CD14-positive monocyte (primary cell): ENCODE data around the gene SPRR2G. TPM values are rescaled to one million over a fixed set of nuclear protein-coding genes. Genes with fewer than 3 reads are reported as not detected.

Experiments
- DNase-seq, 3 donors: peaks; one replicate each; pipeline ENCODE4 v3.0.0-alpha.2; 2011 to 2022
- H2AFZ ChIP-seq: 2 replicates; pipeline ENCODE4 v1.6.0; 2012; ENCODE audit warnings: mild to moderate bottlenecking, low read depth, low read length, inconsistent platforms; ENCODE audit not compliant: insufficient read depth, poor library complexity, severe bottlenecking
- H3K27ac ChIP-seq, 2 donors: 1 replicate in 1 of 2; 2 replicates in 1 of 2; pipeline ENCODE4 v1.5.1; 2012 to 2013; ENCODE audit warnings: low read length in 2 of 2, control low read depth in 1 of 2, inconsistent platforms in 1 of 2, low read depth in 1 of 2, mild to moderate bottlenecking in 1 of 2
- H3K27me3 ChIP-seq, 2 donors: one replicate each; pipeline versions ENCODE4 v1.6.0 to v1.6.1; 2011 to 2013; ENCODE audit warnings: low read length in 2 of 2; ENCODE audit not compliant: control insufficient read depth in 2 of 2, insufficient read depth in 2 of 2
- H3K36me3 ChIP-seq, 2 donors: replicated peaks in 1 of 2; 1 replicate in 1 of 2; 2 replicates in 1 of 2; pipeline versions ENCODE4 v1.5.1 to v1.6.1; 2012 to 2013; ENCODE audit warnings: low read length in 2 of 2, control low read depth in 1 of 2, inconsistent platforms in 1 of 2, mild to moderate bottlenecking in 1 of 2; ENCODE audit not compliant: insufficient read depth in 2 of 2, control insufficient read depth in 1 of 2
- H3K4me1 ChIP-seq, 2 donors: 1 replicate in 1 of 2; 2 replicates in 1 of 2; pipeline versions ENCODE4 v1.5.1 to v1.6.1; 2012 to 2013; ENCODE audit warnings: low read length in 2 of 2, control low read depth in 1 of 2, inconsistent platforms in 1 of 2, mild to moderate bottlenecking in 1 of 2, moderate library complexity in 1 of 2; ENCODE audit not compliant: insufficient read depth in 2 of 2, control insufficient read depth in 1 of 2
- H3K4me2 ChIP-seq: replicated peaks from 2 replicates; pipeline ENCODE3; 2012; ENCODE audit warnings: low read length, moderate library complexity, mild to moderate bottlenecking; ENCODE audit not compliant: poor library complexity, severe bottlenecking; ENCODE audit errors: extremely low read depth
- H3K4me3 ChIP-seq, 3 experiments: fragments of 200-600 bp in 1 of 3; sonication (generic) in 1 of 3; replicated peaks in 1 of 3; 1 replicate in 2 of 3; 2 replicates in 1 of 3; pipeline ENCODE4 v1.5.1; 2011 to 2013; ENCODE audit warnings: low read length in 3 of 3, mild to moderate bottlenecking in 3 of 3, control low read depth in 2 of 3, low read depth in 2 of 3, inconsistent platforms in 1 of 3, moderate library complexity in 1 of 3
- H3K79me2 ChIP-seq: 2 replicates; pipeline ENCODE4 v1.6.0; 2012; ENCODE audit warnings: mild to moderate bottlenecking, control low read depth, inconsistent platforms, low read length, moderate library complexity; ENCODE audit not compliant: insufficient read depth
- H3K9ac ChIP-seq: 2 replicates; pipeline ENCODE4 v1.6.0; 2017; ENCODE audit warnings: low read length, mild to moderate bottlenecking; ENCODE audit not compliant: insufficient read depth, poor library complexity, severe bottlenecking
- H3K9me3 ChIP-seq, 2 donors: replicated peaks in 1 of 2; 1 replicate in 1 of 2; 2 replicates in 1 of 2; pipeline versions ENCODE4 v1.5.1 to v1.6.1; 2012 to 2013; ENCODE audit warnings: low read length in 2 of 2, control low read depth in 1 of 2; ENCODE audit not compliant: control insufficient read depth in 1 of 2, insufficient read depth in 1 of 2
- H4K20me1 ChIP-seq: 2 replicates; pipeline ENCODE4 v1.6.0; 2012; ENCODE audit warnings: mild to moderate bottlenecking, low read length, control low read depth, moderate library complexity; ENCODE audit not compliant: insufficient read depth
- H3K27ac Mint-ChIP-seq, 7 donors: one replicate each; pipeline ENCODE4 v1.8.0; 2020; ENCODE audit warnings: mild to moderate bottlenecking in 7 of 7, mixed read lengths in 7 of 7, moderate library complexity in 6 of 7, inconsistent platforms in 2 of 7
- H3K27me3 Mint-ChIP-seq, 3 donors: one replicate each; pipeline ENCODE4 v1.8.0; 2021 to 2022; ENCODE audit warnings: low read depth in 3 of 3, mild to moderate bottlenecking in 3 of 3, mixed read lengths in 3 of 3, moderate library complexity in 3 of 3, inconsistent platforms in 1 of 3
- H3K36me3 Mint-ChIP-seq, 2 donors: one replicate each; pipeline ENCODE4 v1.8.0; 2020; ENCODE audit warnings: mixed read lengths in 2 of 2, inconsistent platforms in 1 of 2, mild to moderate bottlenecking in 1 of 2
- H3K4me1 Mint-ChIP-seq: one replicate; pipeline ENCODE4 v1.8.0; 2020; ENCODE audit warnings: mild to moderate bottlenecking, mixed read lengths
- H3K4me3 Mint-ChIP-seq, 2 donors: one replicate each; pipeline ENCODE4 v1.8.0; 2020; ENCODE audit warnings: mild to moderate bottlenecking in 2 of 2, mixed read lengths in 2 of 2, moderate library complexity in 1 of 2
- H3K9me3 Mint-ChIP-seq, 7 donors: one replicate each; pipeline ENCODE4 v1.8.0; 2020 to 2022; ENCODE audit warnings: mixed read lengths in 7 of 7, mild to moderate bottlenecking in 6 of 7, moderate library complexity in 6 of 7, inconsistent platforms in 2 of 7
- CTCF ChIP-seq: fragments of 200-600 bp; IDR thresholded peaks from one replicate; pipeline ENCODE4 v1.8.0; 2022; ENCODE audit warnings: antibody characterized with exemption, mild to moderate bottlenecking
- WGBS: methylation state at CpG from one replicate; pipeline ENCODE4 v1.1.5; 2013; ENCODE audit warnings: missing lambda C conversion rate; ENCODE audit not compliant: insufficient coverage; 5-methylcytosine and 5-hydroxymethylcytosine counted together
- intact Hi-C, 2 donors: fragments of 100-400 bp; cut with micrococcal nuclease; formaldehyde crosslinking; loops; one replicate each; pipeline versions ENCODE4 v1.15.0 to v1.15.1; 2023
- polyA plus RNA-seq, 3 donors: library from polyadenylated mRNA; depleted of rRNA in 1 of 3; unstranded in 2 of 3; stranded (reverse) in 1 of 3; fragments of 300-500 nt in 2 of 3; fragments of >200 nt in 1 of 3; fragmentation: Illumina TruSeq in 2 of 3; gene quantifications; 1 replicate in 2 of 3; 2 replicates in 1 of 3; pipeline ENCODE4 v1.2.3, GENCODE V29; 2012 to 2021

SPRR2G gene
- polyA plus RNA-seq, 3 donors, result not detected

DNA sequence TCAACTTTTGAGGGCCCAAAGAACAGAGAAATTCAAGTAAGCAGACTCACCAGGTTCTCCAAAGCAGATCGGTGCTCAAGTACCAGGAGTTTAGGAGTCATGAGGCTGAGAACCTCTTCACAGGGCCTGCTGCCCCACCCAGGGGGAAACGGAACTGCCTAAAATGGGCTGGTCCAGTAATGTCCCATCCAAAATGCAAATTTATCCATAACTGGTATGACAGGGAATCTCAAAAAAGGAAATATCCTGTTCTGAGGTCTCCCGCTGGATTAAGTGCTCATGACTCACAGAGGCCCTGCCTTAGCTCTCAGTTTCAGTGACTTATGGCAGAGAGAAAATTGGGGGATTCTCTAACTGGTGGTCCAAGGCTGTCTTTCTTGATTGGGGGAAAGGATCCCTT lies 9.3 kb downstream of the SPRR2G start:
- Histone ChIP-seq H3K9me3 (no peaks in the 10 kb centered on the region), H3K9ac (no peak overlapping the region), H3K36me3 (no peaks in the 10 kb centered on the region), H4K20me1 (no peaks in the 10 kb centered on the region), H3K4me2 (no peak overlapping the region), H2AFZ (no peak overlapping the region), H3K4me3 (no peak overlapping the region), H3K27ac (no peak overlapping the region), H3K4me1 (no peaks in the 10 kb centered on the region), H3K27me3 (peaks cover 2 to 11% of the 10 kb centered on the region in 2 donors), H3K79me2 (no peaks in the 10 kb centered on the region)
- Mint-ChIP-seq H3K9me3 (peaks cover 0 to 2% (median 0%) of the 10 kb centered on the region in 7 donors), H3K4me1 (no peaks in the 10 kb centered on the region), H3K36me3 (no peaks in the 10 kb centered on the region), H3K4me3 (no peak overlapping the region), H3K27me3 (peaks cover 7 to 35% (median 7%) of the 10 kb centered on the region in 3 donors), H3K27ac (no peak overlapping the region)
- no peak for DNase-seq
- no peak for TF ChIP-seq CTCF
- intact Hi-C loops, result no loop called here
- 100% methylated on average over 1 of the region's 3 CpGs for WGBS

DNA sequence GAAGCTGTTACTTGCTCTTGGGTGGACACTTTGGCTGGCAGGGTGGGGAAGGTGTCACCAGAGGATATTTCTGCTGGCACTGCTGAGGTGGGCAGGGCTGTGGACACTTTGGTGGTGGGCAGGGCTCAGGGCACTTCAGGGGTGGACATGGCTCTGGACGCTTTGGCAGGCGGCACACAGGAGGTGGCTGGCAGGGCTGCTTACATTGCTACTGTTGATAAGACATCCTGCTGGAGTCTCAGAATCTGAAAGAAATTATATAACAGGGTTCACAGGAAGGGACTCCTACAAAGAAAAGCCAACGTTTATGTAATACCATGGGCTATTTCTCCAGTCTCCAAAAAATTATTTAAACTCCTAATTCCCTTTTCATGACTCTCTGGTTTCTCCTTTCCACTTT lies 10.2 kb downstream of the SPRR2G start:
- peaks cover 2 to 11% of the 10 kb centered on the region in 2 donors for H3K27me3 ChIP-seq
- Mint-ChIP-seq H3K36me3 (no peaks in the 10 kb centered on the region), H3K4me3 (no peak overlapping the region), H3K9me3 (peaks cover 0 to 2% (median 0%) of the 10 kb centered on the region in 7 donors), H3K4me1 (no peaks in the 10 kb centered on the region), H3K27me3 (peaks cover 6 to 39% (median 7%) of the 10 kb centered on the region in 3 donors), H3K27ac (no peak overlapping the region)
- DNase-seq, result no peak
- H4K20me1 ChIP-seq, result no peaks in the 10 kb centered on the region
- no peak overlapping the region for H3K4me2 ChIP-seq
- no peaks in the 10 kb centered on the region for H3K4me1 ChIP-seq
- no peaks in the 10 kb centered on the region for H3K9me3 ChIP-seq
- no peaks in the 10 kb centered on the region for H3K79me2 ChIP-seq
- no peak for TF ChIP-seq CTCF
- no peak overlapping the region for H2AFZ ChIP-seq
- 78% methylated on average over 2 of the region's 3 CpGs for WGBS
- H3K27ac ChIP-seq, result no peak overlapping the region
- intact Hi-C loops, result no loop called here
- H3K9ac ChIP-seq, result no peak overlapping the region
- H3K4me3 ChIP-seq, result no peak overlapping the region
- H3K36me3 ChIP-seq, result no peaks in the 10 kb centered on the region
